ENCODE data around the gene TMEM143. TPM values are rescaled to one million over a fixed set of nuclear protein-coding genes. Genes with fewer than 3 reads are reported as not detected.

Gene TMEM143
- total and polyA plus RNA-seq, 5 donors from 2014 or later = 1.9 to 9.3 (median 4.9) TPM

GRCh38 chr19:48398375-48399235 is 34.9 kb upstream of the TMEM143 start:
- Mint-ChIP-seq H3K36me3 (no peaks in the 10 kb centered on the region), H3K4me3 (peak overlapping the region; percentile 53 to 90 (median 72)), H3K9me3 (peaks cover 0 to 5% (median 0%) of the 10 kb centered on the region in 7 donors), H3K27me3 (peaks cover 55% of the 10 kb centered on the region), H3K27ac (peak overlapping the region in 2 of 3 donors; percentile 10 to 88), H3K4me1 (peaks cover 12 to 48% (median 29%) of the 10 kb centered on the region in 4 donors)
- Histone ChIP-seq H3K36me3 (ENCODE audit: control insufficient read depth, insufficient read depth, low read length) (no peaks in the 10 kb centered on the region), H3K9me3 (ENCODE audit: control insufficient read depth in 2 of 2, low read length in 2 of 2) (no peaks in the 10 kb centered on the region), H3K27me3 (ENCODE audit: control insufficient read depth, insufficient read depth, low read length) (peaks cover 5% of the 10 kb centered on the region), H3K27ac (ENCODE audit: insufficient read depth, low read length, poor library complexity, severe bottlenecking) (no peak overlapping the region), H3K4me3 (ENCODE audit: low read depth, low read length) (no peak overlapping the region), H3K4me1 (ENCODE audit: control insufficient read depth, insufficient read depth, low read length, poor library complexity, severe bottlenecking) (peaks cover 40% of the 10 kb centered on the region)
- DNase-seq (peak; percentile 70 to 92 (median 85)), ATAC-seq (ENCODE audit: low read depth in 2 of 2) (peak; percentile 73 to 79)

GRCh38 chr19:48398102-48398374 is 34.3 kb upstream of the TMEM143 start:
- Mint-ChIP-seq H3K27me3 (peaks cover 56% of the 10 kb centered on the region), H3K4me3 (peak overlapping the region; percentile 78 to 93 (median 88)), H3K27ac (peak overlapping the region; percentile 85 to 95 (median 94)), H3K9me3 (peaks cover 0 to 5% (median 0%) of the 10 kb centered on the region in 7 donors), H3K4me1 (peaks cover 12 to 45% (median 29%) of the 10 kb centered on the region in 4 donors), H3K36me3 (no peaks in the 10 kb centered on the region)
- Histone ChIP-seq H3K9me3 (ENCODE audit: control insufficient read depth in 2 of 2, low read length in 2 of 2) (no peaks in the 10 kb centered on the region), H3K27me3 (ENCODE audit: control insufficient read depth, insufficient read depth, low read length) (peaks cover 5% of the 10 kb centered on the region), H3K4me1 (ENCODE audit: control insufficient read depth, insufficient read depth, low read length, poor library complexity, severe bottlenecking) (peaks cover 43% of the 10 kb centered on the region), H3K36me3 (ENCODE audit: control insufficient read depth, insufficient read depth, low read length) (no peaks in the 10 kb centered on the region), H3K4me3 (ENCODE audit: low read depth, low read length) (peak overlapping the region; percentile 74), H3K27ac (ENCODE audit: insufficient read depth, low read length, poor library complexity, severe bottlenecking) (no peak overlapping the region)
- ATAC-seq (ENCODE audit: low read depth in 2 of 2) (no peak), DNase-seq (no peak)

GRCh38 chr19:48397263-48398101 is 33.7 kb upstream of the TMEM143 start:
- Mint-ChIP-seq H3K27me3 (peaks cover 61% of the 10 kb centered on the region), H3K9me3 (peaks cover 0 to 5% (median 0%) of the 10 kb centered on the region in 7 donors), H3K27ac (peak overlapping the region; percentile 85 to 95 (median 94)), H3K4me1 (peaks cover 12 to 50% (median 30%) of the 10 kb centered on the region in 4 donors), H3K4me3 (peak overlapping the region; percentile 78 to 93 (median 88)), H3K36me3 (no peaks in the 10 kb centered on the region)
- Histone ChIP-seq H3K9me3 (ENCODE audit: control insufficient read depth in 2 of 2, low read length in 2 of 2) (no peaks in the 10 kb centered on the region), H3K27me3 (ENCODE audit: control insufficient read depth, insufficient read depth, low read length) (peaks cover 5% of the 10 kb centered on the region), H3K27ac (ENCODE audit: insufficient read depth, low read length, poor library complexity, severe bottlenecking) (no peak overlapping the region), H3K4me3 (ENCODE audit: low read depth, low read length) (peak overlapping the region; percentile 74), H3K36me3 (ENCODE audit: control insufficient read depth, insufficient read depth, low read length) (no peaks in the 10 kb centered on the region), H3K4me1 (ENCODE audit: control insufficient read depth, insufficient read depth, low read length, poor library complexity, severe bottlenecking) (peaks cover 43% of the 10 kb centered on the region)
- DNase-seq (no peak), ATAC-seq (ENCODE audit: low read depth in 2 of 2) (no peak)

- no peaks in the 10 kb centered on the region for H3K9me3 ChIP-seq (ENCODE audit: control insufficient read depth in 2 of 2, low read length in 2 of 2)
- peaks cover 0 to 5% (median 0%) of the 10 kb centered on the region in 7 donors for H3K9me3 Mint-ChIP-seq
- DNase-seq (no peak), ATAC-seq (ENCODE audit: low read depth in 2 of 2) (no peak)
- H3K4me1 ChIP-seq (ENCODE audit: control insufficient read depth, insufficient read depth, low read length, poor library complexity, severe bottlenecking) = peaks cover 46% of the 10 kb centered on the region
- no peak overlapping the region for H3K4me3 Mint-ChIP-seq
- H3K4me3 ChIP-seq (ENCODE audit: low read depth, low read length) = no peak overlapping the region
- no peaks in the 10 kb centered on the region for H3K36me3 ChIP-seq (ENCODE audit: control insufficient read depth, insufficient read depth, low read length)
- H3K27me3 Mint-ChIP-seq = peaks cover 57% of the 10 kb centered on the region
- no peak overlapping the region for H3K27ac ChIP-seq (ENCODE audit: insufficient read depth, low read length, poor library complexity, severe bottlenecking)
- no peaks in the 10 kb centered on the region for H3K36me3 Mint-ChIP-seq
- peaks cover 8 to 53% (median 28%) of the 10 kb centered on the region in 4 donors for H3K4me1 Mint-ChIP-seq
- no peak overlapping the region for H3K27ac Mint-ChIP-seq
- peaks cover 5% of the 10 kb centered on the region for H3K27me3 ChIP-seq (ENCODE audit: control insufficient read depth, insufficient read depth, low read length)
Observed at GRCh38 chr19:48396824-48397176, 33.1 kb upstream of the TMEM143 start.

- Histone ChIP-seq H3K4me1 (ENCODE audit: control insufficient read depth, insufficient read depth, low read length, poor library complexity, severe bottlenecking) (peaks cover 51% of the 10 kb centered on the region), H3K4me3 (ENCODE audit: low read depth, low read length) (no peak overlapping the region), H3K27me3 (ENCODE audit: control insufficient read depth, insufficient read depth, low read length) (peaks cover 5% of the 10 kb centered on the region), H3K9me3 (ENCODE audit: control insufficient read depth in 2 of 2, low read length in 2 of 2) (no peaks in the 10 kb centered on the region), H3K27ac (ENCODE audit: insufficient read depth, low read length, poor library complexity, severe bottlenecking) (no peak overlapping the region), H3K36me3 (ENCODE audit: control insufficient read depth, insufficient read depth, low read length) (no peaks in the 10 kb centered on the region)
- DNase-seq (no peak), ATAC-seq (ENCODE audit: low read depth in 2 of 2) (no peak)
- no peaks in the 10 kb centered on the region for H3K36me3 Mint-ChIP-seq
- peaks cover 56% of the 10 kb centered on the region for H3K27me3 Mint-ChIP-seq
- no peak overlapping the region for H3K27ac Mint-ChIP-seq
- peaks cover 0 to 5% (median 0%) of the 10 kb centered on the region in 7 donors for H3K9me3 Mint-ChIP-seq
- peak overlapping the region in 3 of 4 donors; percentile 13 to 77 (median 41) for H3K4me3 Mint-ChIP-seq
- H3K4me1 Mint-ChIP-seq = peaks cover 2 to 58% (median 27%) of the 10 kb centered on the region in 4 donors
Observed at GRCh38 chr19:48396016-48396823, 32.5 kb upstream of the TMEM143 start.

GRCh38 chr19:48395499-48395898 is 31.8 kb upstream of the TMEM143 start:
- no peaks in the 10 kb centered on the region for H3K9me3 ChIP-seq (ENCODE audit: control insufficient read depth in 2 of 2, low read length in 2 of 2)
- no peak overlapping the region for H3K27ac ChIP-seq (ENCODE audit: insufficient read depth, low read length, poor library complexity, severe bottlenecking)
- H3K4me1 ChIP-seq (ENCODE audit: control insufficient read depth, insufficient read depth, low read length, poor library complexity, severe bottlenecking) = peaks cover 58% of the 10 kb centered on the region
- H3K36me3 ChIP-seq (ENCODE audit: control insufficient read depth, insufficient read depth, low read length) = no peaks in the 10 kb centered on the region
- ATAC-seq (ENCODE audit: low read depth in 2 of 2) (no peak), DNase-seq (no peak)
- Mint-ChIP-seq H3K36me3 (no peaks in the 10 kb centered on the region), H3K4me3 (peak overlapping the region in 1 of 4 donors; percentile 77), H3K27me3 (peaks cover 58% of the 10 kb centered on the region), H3K4me1 (peaks cover 0 to 58% (median 25%) of the 10 kb centered on the region in 4 donors), H3K9me3 (peaks cover 0 to 5% (median 0%) of the 10 kb centered on the region in 7 donors), H3K27ac (no peak overlapping the region)
- H3K4me3 ChIP-seq (ENCODE audit: low read depth, low read length) = no peak overlapping the region
- H3K27me3 ChIP-seq (ENCODE audit: control insufficient read depth, insufficient read depth, low read length) = peaks cover 5% of the 10 kb centered on the region

- ATAC-seq (ENCODE audit: low read depth in 2 of 2) (no peak), DNase-seq (no peak)
- Histone ChIP-seq H3K9me3 (ENCODE audit: control insufficient read depth in 2 of 2, low read length in 2 of 2) (no peaks in the 10 kb centered on the region), H3K36me3 (ENCODE audit: control insufficient read depth, insufficient read depth, low read length) (no peaks in the 10 kb centered on the region), H3K27me3 (ENCODE audit: control insufficient read depth, insufficient read depth, low read length) (peaks cover 5% of the 10 kb centered on the region), H3K27ac (ENCODE audit: insufficient read depth, low read length, poor library complexity, severe bottlenecking) (no peak overlapping the region), H3K4me3 (ENCODE audit: low read depth, low read length) (no peak overlapping the region), H3K4me1 (ENCODE audit: control insufficient read depth, insufficient read depth, low read length, poor library complexity, severe bottlenecking) (peaks cover 62% of the 10 kb centered on the region)
- no peaks in the 10 kb centered on the region for H3K36me3 Mint-ChIP-seq
- peaks cover 0 to 5% (median 0%) of the 10 kb centered on the region in 7 donors for H3K9me3 Mint-ChIP-seq
- H3K4me1 Mint-ChIP-seq = peaks cover 0 to 59% (median 23%) of the 10 kb centered on the region in 4 donors
- no peak overlapping the region for H3K27ac Mint-ChIP-seq
- H3K4me3 Mint-ChIP-seq = peak overlapping the region in 2 of 4 donors; percentile 36 to 77
- H3K27me3 Mint-ChIP-seq = peaks cover 58% of the 10 kb centered on the region
Observed at GRCh38 chr19:48395170-48395455, 31.4 kb upstream of the TMEM143 start.

Data from CD4-positive, CD25-positive, alpha-beta regulatory T cell (primary cell).